Lower lobe of right lung (tissue), 2 donors: ENCODE data around the gene NIPAL4. TPM values are rescaled to one million over a fixed set of nuclear protein-coding genes. Genes with fewer than 3 reads are reported as not detected.

Experiments used
- ATAC-seq, 2 donors: fragments of 200-7000 bp; cut with Tn5 transposase; one replicate each; pipeline ENCODE4 v1.9.1; 2020 to 2022; ENCODE audit warnings: mild to moderate bottlenecking in 2 of 2, moderate library complexity in 2 of 2
- DNase-seq: peaks from one replicate; pipeline ENCODE4 v3.0.0-alpha.2; 2020
- H3K27ac ChIP-seq: fragments of 200-600 bp; one replicate; pipeline ENCODE4 v1.8.0; 2022
- H3K27me3 ChIP-seq: fragments of 200-600 bp; one replicate; pipeline ENCODE4 v1.8.0; 2022; ENCODE audit warnings: low read depth
- H3K36me3 ChIP-seq: fragments of 200-600 bp; one replicate; pipeline ENCODE4 v1.8.0; 2022; ENCODE audit warnings: mild to moderate bottlenecking
- H3K4me1 ChIP-seq: fragments of 200-600 bp; one replicate; pipeline ENCODE4 v1.8.0; 2022
- H3K4me3 ChIP-seq: fragments of 200-600 bp; one replicate; pipeline ENCODE4 v1.8.0; 2022; ENCODE audit warnings: mild to moderate bottlenecking
- H3K9me3 ChIP-seq: fragments of 200-600 bp; one replicate; pipeline ENCODE4 v1.8.0; 2022
- CTCF ChIP-seq: fragments of 200-600 bp; IDR thresholded peaks from one replicate; pipeline ENCODE4 v1.8.0; 2022; ENCODE audit warnings: antibody characterized with exemption, mild to moderate bottlenecking
- intact Hi-C: fragments of 100-400 bp; cut with DNase I; formaldehyde crosslinking; loops from one replicate; pipeline ENCODE4 v1.11.0; 2022
- total RNA-seq: library from RNA; stranded (reverse); fragmentation: NEBNext Ultra II Directional; extraction: Animal tissue kit (Norgen Biotek cat#: 25700); gene quantifications from one replicate; pipeline ENCODE4 v1.2.1, GENCODE V29; 2021
- donor health status: DM: no; HTN: yes; CAD: no; lungs with severe emphysema.

The NIPAL4 gene
- total RNA-seq, 1 donor from 2014 or later: not detected

GRCh38 chr5:157496864-157497263, 36.9 kb downstream of the NIPAL4 start:
- Histone ChIP-seq H3K4me3 (no peak overlapping the region), H3K27me3 (no peaks in the 10 kb centered on the region), H3K9me3 (no peaks in the 10 kb centered on the region), H3K4me1 (no peaks in the 10 kb centered on the region), H3K36me3 (peaks cover 22% of the 10 kb centered on the region), H3K27ac (no peak overlapping the region)
- intact Hi-C loops: no loop called here
- no peak for TF ChIP-seq CTCF
- no peak for ATAC-seq
- no peak for DNase-seq

- intact Hi-C loops: no loop called here
- Histone ChIP-seq H3K4me1 (no peaks in the 10 kb centered on the region), H3K27me3 (no peaks in the 10 kb centered on the region), H3K9me3 (no peaks in the 10 kb centered on the region), H3K4me3 (no peak overlapping the region), H3K36me3 (peaks cover 14% of the 10 kb centered on the region), H3K27ac (no peak overlapping the region)
- DNase-seq: no peak
- ATAC-seq: no peak
- no peak for TF ChIP-seq CTCF
These were observed 38.0 kb downstream of the NIPAL4 start for GRCh38 chr5:157497875-157498611.

GRCh38 chr5:157502143-157502647, 42.2 kb downstream of the NIPAL4 start:
- TF ChIP-seq CTCF: no peak
- ATAC-seq: peak in 1 of 2 donors; percentile 57
- no peaks in the 10 kb centered on the region for H3K27me3 ChIP-seq
- DNase-seq: no peak
- peaks cover 8% of the 10 kb centered on the region for H3K4me1 ChIP-seq
- H3K4me3 ChIP-seq: no peak overlapping the region
- H3K9me3 ChIP-seq: no peaks in the 10 kb centered on the region
- no peak overlapping the region for H3K27ac ChIP-seq
- intact Hi-C loops: no loop called here
- H3K36me3 ChIP-seq: peaks cover 3% of the 10 kb centered on the region

GRCh38 chr5:157504053-157504452, 44.0 kb downstream of the NIPAL4 start:
- Histone ChIP-seq H3K4me1 (peaks cover 8% of the 10 kb centered on the region), H3K27ac (no peak overlapping the region), H3K4me3 (no peak overlapping the region), H3K36me3 (peaks cover 8% of the 10 kb centered on the region), H3K9me3 (no peaks in the 10 kb centered on the region), H3K27me3 (no peaks in the 10 kb centered on the region)
- no peak for TF ChIP-seq CTCF
- intact Hi-C loops: no loop called here
- ATAC-seq (no peak), DNase-seq (no peak)

- no peak overlapping the region for H3K4me3 ChIP-seq
- H3K27me3 ChIP-seq: no peaks in the 10 kb centered on the region
- ATAC-seq (no peak), DNase-seq (no peak)
- H3K9me3 ChIP-seq: no peaks in the 10 kb centered on the region
- TF ChIP-seq CTCF: no peak
- peaks cover 8% of the 10 kb centered on the region for H3K4me1 ChIP-seq
- intact Hi-C loops: no loop called here
- H3K27ac ChIP-seq: no peak overlapping the region
- H3K36me3 ChIP-seq: peaks cover 9% of the 10 kb centered on the region
These were observed 45.5 kb downstream of the NIPAL4 start for GRCh38 chr5:157505496-157505895.
